SH-SY5Y (cell line): ENCODE results near the gene THBD.

Source experiments
- GATA2 ChIP-seq: IDR thresholded peaks from 2 replicates; pipeline ENCODE4 v1.6.1; 2011; ENCODE audit warnings: mild to moderate bottlenecking, low read depth, low read length
- GATA3 ChIP-seq: IDR thresholded peaks from 2 replicates; pipeline ENCODE4 v1.6.1; 2011; ENCODE audit warnings: low read depth, mild to moderate bottlenecking, low read length, moderate library complexity

DNA sequence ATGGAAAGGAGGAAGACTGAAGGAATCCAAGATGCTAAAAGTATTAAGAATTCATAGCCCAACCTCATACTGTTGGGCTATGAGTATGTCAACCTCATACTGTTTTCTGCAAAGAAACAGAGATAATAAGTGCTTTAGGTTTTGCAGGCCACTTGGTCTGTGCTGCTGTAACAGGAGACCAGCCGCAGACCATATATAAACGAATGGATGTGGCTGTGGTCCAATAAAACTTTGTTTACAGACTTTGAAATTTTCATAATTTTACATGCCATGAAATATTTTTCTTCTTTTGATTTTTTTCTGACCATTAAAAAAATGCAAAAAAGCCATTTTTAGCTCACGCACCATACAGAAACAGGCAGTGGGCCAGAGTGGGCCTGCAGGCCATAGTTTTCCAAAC is 13.7 kb upstream of the THBD start:
- TF ChIP-seq GATA2, result no peak
- TF ChIP-seq GATA3, result no peak
